ENCODE data around the gene ATP1A4. TPM values are rescaled to one million over a fixed set of nuclear protein-coding genes. Genes with fewer than 3 reads are reported as not detected.

ATP1A4 gene
- total RNA-seq, 1 donor from 2014 or later, result not detected

- H3K9me3 Mint-ChIP-seq (ENCODE audit: unreplicated experiment), result peaks cover 10% of the 10 kb centered on the region
- H3K4me1 Mint-ChIP-seq (ENCODE audit: low read depth, unreplicated experiment), result no peaks in the 10 kb centered on the region
- Histone ChIP-seq H3K36me3 (ENCODE audit: insufficient read depth, low read length) (no peaks in the 10 kb centered on the region), H2AFZ (ENCODE audit: low read depth, low read length) (no peak overlapping the region), H3K4me1 (ENCODE audit: insufficient read depth, low read length) (no peaks in the 10 kb centered on the region), H4K20me1 (ENCODE audit: insufficient read depth, low read length) (no peaks in the 10 kb centered on the region), H3K27me3 (ENCODE audit: insufficient read depth, low read length) (peaks cover 9% of the 10 kb centered on the region), H3K4me3 (ENCODE audit: insufficient read depth, low read depth, low read length) (no peak overlapping the region), H3K27ac (ENCODE audit: low read depth, low read length) (no peak overlapping the region), H3K9me3 (ENCODE audit: insufficient read depth, low read depth, low read length) (no peaks in the 10 kb centered on the region), H3K9ac (ENCODE audit: low read length) (no peak overlapping the region), H3K79me2 (ENCODE audit: insufficient read depth, low read length) (no peaks in the 10 kb centered on the region), H3K4me2 (ENCODE audit: low read length) (no peak overlapping the region)
- DNase-seq (ENCODE audit: low read depth) (no peak), FAIRE-seq (no peak)
- TF ChIP-seq EZH2 (IDR thresholded peaks at IDR 0.05; ENCODE audit: insufficient read depth, low read length) (no peak), CTCF (IDR thresholded peaks at IDR 0.05; ENCODE audit: insufficient read depth, low read depth, low read length) (no peak)
- peaks cover 34% of the 10 kb centered on the region for H3K27me3 Mint-ChIP-seq (ENCODE audit: low read depth, unreplicated experiment)
- H3K4me3 Mint-ChIP-seq (ENCODE audit: unreplicated experiment), result no peak overlapping the region
- peaks cover 6% of the 10 kb centered on the region for H3K36me3 Mint-ChIP-seq (ENCODE audit: low read depth, unreplicated experiment)
- H3K27ac Mint-ChIP-seq (ENCODE audit: unreplicated experiment), result no peak overlapping the region
These were observed 14.1 kb upstream of the ATP1A4 start for GRCh38 chr1:160137216-160137862.

GRCh38 chr1:160139840-160140239 is 11.6 kb upstream of the ATP1A4 start:
- no peak overlapping the region for H3K4me2 ChIP-seq (ENCODE audit: low read length)
- no peaks in the 10 kb centered on the region for H4K20me1 ChIP-seq (ENCODE audit: insufficient read depth, low read length)
- H3K36me3 ChIP-seq (ENCODE audit: insufficient read depth, low read length), result no peaks in the 10 kb centered on the region
- Mint-ChIP-seq H3K36me3 (ENCODE audit: low read depth, unreplicated experiment) (peaks cover 4% of the 10 kb centered on the region), H3K4me1 (ENCODE audit: low read depth, unreplicated experiment) (peaks cover 3% of the 10 kb centered on the region), H3K27me3 (ENCODE audit: low read depth, unreplicated experiment) (peaks cover 28% of the 10 kb centered on the region), H3K27ac (ENCODE audit: unreplicated experiment) (peak overlapping the region; percentile 71), H3K9me3 (ENCODE audit: unreplicated experiment) (peaks cover 9% of the 10 kb centered on the region), H3K4me3 (ENCODE audit: unreplicated experiment) (no peak overlapping the region)
- H2AFZ ChIP-seq (ENCODE audit: low read depth, low read length), result no peak overlapping the region
- no peak overlapping the region for H3K9ac ChIP-seq (ENCODE audit: low read length)
- H3K9me3 ChIP-seq (ENCODE audit: insufficient read depth, low read depth, low read length), result no peaks in the 10 kb centered on the region
- peaks cover 6% of the 10 kb centered on the region for H3K27me3 ChIP-seq (ENCODE audit: insufficient read depth, low read length)
- H3K4me3 ChIP-seq (ENCODE audit: insufficient read depth, low read depth, low read length), result no peak overlapping the region
- no peaks in the 10 kb centered on the region for H3K79me2 ChIP-seq (ENCODE audit: insufficient read depth, low read length)
- FAIRE-seq (no peak), DNase-seq (ENCODE audit: low read depth) (no peak)
- no peaks in the 10 kb centered on the region for H3K4me1 ChIP-seq (ENCODE audit: insufficient read depth, low read length)
- TF ChIP-seq EZH2 (IDR thresholded peaks at IDR 0.05; ENCODE audit: insufficient read depth, low read length) (no peak), CTCF (IDR thresholded peaks at IDR 0.05; ENCODE audit: insufficient read depth, low read depth, low read length) (no peak)
- no peak overlapping the region for H3K27ac ChIP-seq (ENCODE audit: low read depth, low read length)

- no peak overlapping the region for H3K27ac Mint-ChIP-seq (ENCODE audit: unreplicated experiment)
- H3K9me3 Mint-ChIP-seq (ENCODE audit: unreplicated experiment), result peaks cover 4% of the 10 kb centered on the region
- no peak for DNase-seq (ENCODE audit: low read depth)
- H3K27me3 Mint-ChIP-seq (ENCODE audit: low read depth, unreplicated experiment), result peaks cover 17% of the 10 kb centered on the region
- FAIRE-seq, result no peak
- Histone ChIP-seq H3K27me3 (ENCODE audit: insufficient read depth, low read length) (peaks cover 6% of the 10 kb centered on the region), H3K4me1 (ENCODE audit: insufficient read depth, low read length) (no peaks in the 10 kb centered on the region), H3K27ac (ENCODE audit: low read depth, low read length) (no peak overlapping the region), H3K4me2 (ENCODE audit: low read length) (no peak overlapping the region), H3K9ac (ENCODE audit: low read length) (no peak overlapping the region), H4K20me1 (ENCODE audit: insufficient read depth, low read length) (no peaks in the 10 kb centered on the region), H3K9me3 (ENCODE audit: insufficient read depth, low read depth, low read length) (no peaks in the 10 kb centered on the region), H2AFZ (ENCODE audit: low read depth, low read length) (no peak overlapping the region), H3K4me3 (ENCODE audit: insufficient read depth, low read depth, low read length) (no peak overlapping the region), H3K36me3 (ENCODE audit: insufficient read depth, low read length) (no peaks in the 10 kb centered on the region), H3K79me2 (ENCODE audit: insufficient read depth, low read length) (no peaks in the 10 kb centered on the region)
- no peaks in the 10 kb centered on the region for H3K36me3 Mint-ChIP-seq (ENCODE audit: low read depth, unreplicated experiment)
- no peak overlapping the region for H3K4me3 Mint-ChIP-seq (ENCODE audit: unreplicated experiment)
- TF ChIP-seq EZH2 (IDR thresholded peaks at IDR 0.05; ENCODE audit: insufficient read depth, low read length) (no peak), CTCF (IDR thresholded peaks at IDR 0.05; ENCODE audit: insufficient read depth, low read depth, low read length) (no peak)
- H3K4me1 Mint-ChIP-seq (ENCODE audit: low read depth, unreplicated experiment), result peaks cover 3% of the 10 kb centered on the region
These were observed 7.7 kb upstream of the ATP1A4 start for GRCh38 chr1:160143695-160144094.
